Suppressor macrophage treated with lipopolysaccharide for 4 hours (primary cell): Measurements from ENCODE around the gene GNB3.

Experiments
- DNase-seq: peaks from one replicate; pipeline ENCODE4 v3.0.0-alpha.2; 2020

The GNB3 gene

DNA sequence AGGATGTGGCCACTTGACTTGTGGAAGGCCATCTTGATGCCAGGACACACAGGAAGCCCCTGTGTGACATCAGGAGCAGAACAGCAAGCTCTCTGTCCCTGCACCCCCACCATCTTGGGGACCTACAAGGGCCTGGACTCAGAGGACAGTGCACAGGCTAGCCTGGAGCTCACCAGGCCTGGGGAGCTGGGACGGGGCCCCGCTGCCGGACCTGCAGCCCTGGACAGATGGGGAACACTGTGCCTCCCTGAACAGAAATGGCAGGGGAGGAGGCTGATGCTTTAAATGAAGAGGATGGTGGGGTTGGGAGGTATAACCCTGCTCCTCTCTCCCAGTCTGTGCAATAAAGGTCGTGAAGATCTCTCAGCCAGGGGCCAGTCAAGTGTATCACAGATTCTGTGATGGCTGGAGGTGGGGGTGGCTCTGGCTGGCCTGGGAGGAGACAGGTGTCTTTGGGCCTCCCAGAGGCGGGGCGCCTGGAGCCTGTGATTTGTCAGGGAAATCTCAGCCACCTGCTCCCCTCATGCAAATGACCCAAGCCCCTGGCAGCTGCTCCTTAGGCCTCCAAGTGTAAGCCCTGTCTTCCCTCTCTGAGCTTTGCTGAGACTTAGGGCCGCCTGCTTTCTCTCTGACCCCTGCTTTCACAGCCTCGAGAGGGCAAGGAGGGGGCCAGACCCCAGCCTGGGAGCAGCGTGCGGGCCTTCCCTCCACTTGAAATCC lies 1.1 kb upstream of the GNB3 start:
- no peak for DNase-seq

- DNase-seq: no peak
These were observed 395 bp upstream of the GNB3 start for GRCh38 chr12:6840330-6840729.

DNA sequence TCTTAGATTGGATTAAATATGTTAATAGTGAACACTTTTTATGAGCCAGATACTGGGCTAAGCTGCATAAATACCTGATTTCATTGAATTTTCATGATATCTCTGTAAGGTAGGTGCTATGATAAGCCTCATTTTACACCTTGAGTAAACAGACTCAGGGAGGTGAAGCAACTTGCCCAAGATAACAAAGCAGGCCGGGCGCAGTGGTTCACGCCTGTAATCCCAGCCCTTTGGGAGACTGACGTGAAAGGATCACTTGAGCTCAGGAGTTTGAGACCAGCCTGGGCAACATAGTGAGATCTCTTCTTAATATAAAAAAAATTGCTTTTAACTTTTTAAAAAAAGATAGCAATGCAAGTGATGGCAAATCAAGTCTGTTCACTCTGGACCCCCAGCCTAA lies 1.4 kb downstream of the GNB3 start:
- DNase-seq: no peak

DNA sequence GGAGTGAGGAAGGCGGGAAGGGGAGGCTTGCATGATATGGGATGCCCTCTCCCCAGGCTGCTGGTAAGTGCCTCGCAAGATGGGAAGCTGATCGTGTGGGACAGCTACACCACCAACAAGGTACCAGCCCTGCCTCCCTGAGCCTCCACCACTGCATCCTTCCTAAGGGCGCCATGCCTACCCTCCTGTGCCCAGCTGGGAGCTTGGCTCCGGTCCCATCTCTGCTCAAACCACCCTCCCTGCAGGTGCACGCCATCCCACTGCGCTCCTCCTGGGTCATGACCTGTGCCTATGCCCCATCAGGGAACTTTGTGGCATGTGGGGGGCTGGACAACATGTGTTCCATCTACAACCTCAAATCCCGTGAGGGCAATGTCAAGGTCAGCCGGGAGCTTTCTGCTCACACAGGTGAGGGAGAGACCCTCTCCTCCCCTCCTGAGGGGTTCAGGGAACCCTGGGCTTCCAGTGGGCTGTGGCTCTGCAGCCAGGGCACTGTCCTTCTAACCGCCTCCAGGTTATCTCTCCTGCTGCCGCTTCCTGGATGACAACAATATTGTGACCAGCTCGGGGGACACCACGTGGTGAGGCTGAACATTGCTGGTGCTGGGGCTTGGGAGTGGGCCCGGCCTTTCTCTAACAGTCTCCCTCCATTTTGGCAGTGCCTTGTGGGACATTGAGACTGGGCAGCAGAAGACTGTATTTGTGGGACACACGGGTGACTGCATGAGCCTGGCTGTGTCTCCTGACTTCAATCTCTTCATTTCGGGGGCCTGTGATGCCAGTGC lies 2.6 kb downstream of the GNB3 start:
- DNase-seq: no peak

DNA sequence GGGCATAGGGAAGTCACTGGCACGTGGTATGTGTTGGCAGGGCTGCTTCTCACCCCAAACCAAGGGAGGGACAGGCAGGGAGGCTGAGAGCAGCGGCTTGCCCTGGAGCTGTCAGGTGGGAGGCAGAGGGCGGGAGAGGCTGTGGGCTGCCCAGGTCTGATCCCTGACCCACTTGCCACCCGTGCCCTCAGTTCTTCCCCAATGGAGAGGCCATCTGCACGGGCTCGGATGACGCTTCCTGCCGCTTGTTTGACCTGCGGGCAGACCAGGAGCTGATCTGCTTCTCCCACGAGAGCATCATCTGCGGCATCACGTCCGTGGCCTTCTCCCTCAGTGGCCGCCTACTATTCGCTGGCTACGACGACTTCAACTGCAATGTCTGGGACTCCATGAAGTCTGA lies 4.7 kb downstream of the GNB3 start:
- no peak for DNase-seq

- DNase-seq: no peak
These were observed 5.7 kb downstream of the GNB3 start for GRCh38 chr12:6846316-6846869.

DNA sequence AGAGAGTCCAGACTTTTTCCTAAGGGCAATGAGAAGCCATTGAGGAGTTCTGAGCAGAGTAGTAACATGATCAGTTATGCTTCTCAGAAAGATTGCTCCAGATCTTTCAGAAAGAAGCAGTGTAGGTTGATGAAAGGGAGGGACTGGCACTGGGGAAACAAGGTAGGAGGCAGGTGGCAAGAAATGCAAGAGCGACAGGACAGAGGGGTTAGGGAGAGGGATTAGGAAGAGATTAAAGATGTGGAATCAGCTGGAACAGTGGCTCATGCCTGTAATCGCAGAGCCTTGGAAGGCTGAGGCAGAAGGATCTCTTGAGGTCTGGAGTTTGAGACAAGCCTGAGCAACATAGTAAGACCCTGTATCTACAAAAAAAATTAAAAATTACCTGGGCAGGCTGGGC lies 7.0 kb downstream of the GNB3 start:
- DNase-seq: no peak

DNA sequence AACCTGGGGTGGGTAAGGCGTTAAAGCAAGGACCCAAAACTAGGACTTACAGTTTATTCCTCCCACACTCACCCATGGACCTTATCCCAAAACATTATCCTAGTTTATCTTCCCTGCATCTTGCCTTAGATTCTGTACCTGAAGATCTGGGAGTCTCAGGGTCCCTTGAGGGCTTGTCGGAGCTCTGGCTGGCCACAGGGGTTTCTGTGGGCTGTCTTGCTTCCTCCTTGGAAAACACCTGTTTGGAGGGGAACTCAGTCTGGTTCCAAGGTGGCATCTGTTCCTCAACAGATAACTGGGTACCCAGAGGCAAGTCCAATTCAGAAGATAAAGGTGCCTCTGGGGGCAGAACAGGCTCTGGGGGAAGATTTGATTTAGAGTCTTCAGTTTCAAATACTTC lies 8.7 kb downstream of the GNB3 start:
- no peak for DNase-seq

GRCh38 chr12:6849976-6850560 lies 9.3 kb downstream of the GNB3 start:
- no peak for DNase-seq

DNA sequence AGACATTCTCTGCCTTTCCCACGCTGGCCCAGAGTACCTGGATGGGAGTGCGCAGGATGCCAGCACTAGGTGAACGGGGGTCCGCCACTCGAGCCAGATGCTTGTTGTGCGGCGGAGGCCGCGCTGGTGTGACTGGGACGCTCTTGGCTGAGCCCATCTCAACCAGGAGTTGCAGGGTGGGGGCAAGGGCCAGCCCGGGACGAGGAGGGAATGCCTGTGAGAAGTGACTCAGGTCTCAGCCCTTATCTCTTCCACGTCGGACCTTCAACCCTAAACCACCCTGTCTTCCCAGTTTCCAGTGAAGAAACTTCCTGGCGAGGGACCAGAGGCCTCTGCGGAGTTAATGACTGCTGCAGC lies 10.0 kb downstream of the GNB3 start:
- DNase-seq: no peak

DNA sequence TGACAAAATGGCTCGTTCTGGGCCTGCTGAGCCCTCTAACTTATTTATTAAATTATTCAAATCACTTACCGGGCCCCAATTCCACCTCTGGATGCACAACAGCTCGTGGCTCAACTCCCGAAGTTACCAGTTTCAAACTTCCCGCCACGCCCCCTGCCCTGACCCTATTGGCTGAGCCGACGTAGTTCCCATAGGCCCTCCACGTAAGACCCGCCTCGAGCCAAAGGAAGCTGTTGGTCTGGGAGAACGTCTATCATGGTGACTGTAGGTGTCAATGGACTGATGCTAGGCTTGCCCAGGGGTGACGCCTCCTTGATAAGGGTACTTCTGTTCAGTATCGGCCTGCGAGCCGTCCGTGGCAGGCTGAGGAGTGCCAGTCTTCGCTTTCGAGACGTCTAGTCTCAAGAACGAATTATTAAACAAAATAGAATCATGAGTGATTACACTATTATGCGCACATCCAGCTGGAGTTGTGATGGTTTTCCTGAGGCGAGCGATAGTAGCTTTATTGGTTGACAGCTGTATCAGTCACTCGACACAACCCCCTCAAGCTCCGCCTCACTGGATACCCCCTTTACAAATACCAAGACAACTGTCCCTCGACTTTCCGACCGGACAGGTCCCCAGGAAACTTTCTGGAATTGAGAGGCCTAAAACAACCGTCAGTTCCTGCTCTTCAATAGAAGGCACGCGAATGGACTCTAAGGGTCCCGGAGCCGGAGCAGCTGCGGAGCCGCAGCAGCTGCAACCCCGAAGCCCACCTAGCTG lies 10.6 kb downstream of the GNB3 start, which contains the start of gene CDCA3:
CDCA3 (minus strand) TSS at position 134 of the 768 bp plus-strand sequence. CDS start 334 bp downstream, outside the sequence.
- peak; percentile 98 for DNase-seq

- DNase-seq: peak; percentile 100
These were observed 11.4 kb downstream of the GNB3 start, which contains the start of gene USP5 for GRCh38 chr12:6851921-6852650. USP5 (plus strand) TSS chr12:6852150; CDS start chr12:6852180, 30 bp downstream.

DNA sequence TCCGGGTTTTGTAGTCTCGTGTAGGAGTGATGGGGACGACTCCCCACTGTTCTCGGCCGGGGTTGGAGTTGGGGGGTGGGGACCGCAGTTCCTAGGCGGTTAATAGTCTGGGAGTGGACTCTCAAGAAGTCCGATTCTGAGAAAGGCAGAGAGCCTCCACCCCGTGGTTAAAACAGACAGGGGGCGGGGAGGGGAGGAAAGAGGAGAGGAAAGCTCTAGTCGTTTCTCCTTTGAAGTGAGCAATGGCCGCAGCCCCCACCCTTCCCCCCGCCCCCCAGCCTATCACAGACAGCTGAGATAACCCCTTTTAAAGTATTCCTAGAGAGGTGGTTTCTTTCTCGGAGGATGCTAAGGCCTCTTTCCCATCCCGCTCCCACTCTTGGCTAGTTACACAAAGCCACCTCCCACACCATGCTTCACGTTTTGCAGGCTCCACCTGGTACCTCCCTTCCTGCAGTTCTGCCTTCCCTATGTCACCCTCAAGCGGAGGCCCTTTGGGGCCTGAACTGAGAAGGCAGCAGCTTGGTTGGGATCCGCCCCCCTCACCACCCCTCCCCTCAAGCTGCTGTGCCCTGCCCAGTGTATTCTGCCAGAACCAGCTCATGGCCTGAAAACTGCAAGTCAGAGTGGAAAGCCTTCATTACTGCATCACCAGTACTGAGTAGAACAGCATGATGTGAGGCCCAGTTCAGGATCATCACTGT lies 12.1 kb downstream of the GNB3 start:
- no peak for DNase-seq

GRCh38 chr12:6853626-6854025 lies 12.9 kb downstream of the GNB3 start:
- no peak for DNase-seq

DNA sequence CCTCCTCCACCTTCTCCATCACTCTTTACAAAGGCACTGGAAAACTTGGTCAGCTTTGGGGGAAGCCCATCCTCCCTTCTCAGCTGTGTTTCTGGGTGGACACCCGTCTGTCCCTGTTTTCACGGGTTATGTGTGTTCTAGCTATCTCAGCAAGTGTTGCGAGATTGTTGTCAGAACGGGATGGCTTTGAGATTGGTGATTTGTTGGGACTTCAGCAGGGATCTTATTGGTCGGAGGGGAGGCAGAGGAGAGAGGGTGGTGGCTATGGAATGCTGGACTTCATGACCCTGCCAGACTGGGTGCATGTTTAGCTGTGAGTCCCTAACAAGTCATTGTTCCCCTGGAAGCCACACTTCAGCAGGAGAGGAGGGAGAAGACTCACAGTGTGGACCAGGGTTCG lies 13.3 kb downstream of the GNB3 start:
- DNase-seq: no peak

DNA sequence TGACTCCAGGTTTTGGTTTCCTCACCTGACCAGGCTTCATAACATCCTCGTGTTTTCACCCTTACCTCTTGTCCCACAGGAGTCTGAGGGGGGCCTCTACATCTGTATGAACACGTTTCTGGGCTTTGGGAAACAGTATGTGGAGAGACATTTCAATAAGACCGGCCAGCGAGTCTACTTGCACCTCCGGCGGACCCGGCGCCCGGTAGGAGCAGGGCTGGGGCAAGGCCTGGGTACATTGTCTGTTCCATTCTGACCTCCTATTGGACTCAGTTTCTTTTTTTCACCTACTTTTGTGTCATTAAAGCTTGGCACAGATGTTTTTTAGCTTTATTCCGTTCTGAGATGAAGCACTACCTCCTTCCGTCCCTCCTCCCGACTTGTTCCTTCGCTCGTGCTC lies 14.6 kb downstream of the GNB3 start:
- DNase-seq: no peak

GRCh38 chr12:6858799-6859198 lies 18.1 kb downstream of the GNB3 start:
- DNase-seq: no peak

GRCh38 chr12:6860116-6860515 lies 19.4 kb downstream of the GNB3 start:
- DNase-seq: no peak

- no peak for DNase-seq
These were observed 20.2 kb downstream of the GNB3 start for GRCh38 chr12:6860942-6861341.

DNA sequence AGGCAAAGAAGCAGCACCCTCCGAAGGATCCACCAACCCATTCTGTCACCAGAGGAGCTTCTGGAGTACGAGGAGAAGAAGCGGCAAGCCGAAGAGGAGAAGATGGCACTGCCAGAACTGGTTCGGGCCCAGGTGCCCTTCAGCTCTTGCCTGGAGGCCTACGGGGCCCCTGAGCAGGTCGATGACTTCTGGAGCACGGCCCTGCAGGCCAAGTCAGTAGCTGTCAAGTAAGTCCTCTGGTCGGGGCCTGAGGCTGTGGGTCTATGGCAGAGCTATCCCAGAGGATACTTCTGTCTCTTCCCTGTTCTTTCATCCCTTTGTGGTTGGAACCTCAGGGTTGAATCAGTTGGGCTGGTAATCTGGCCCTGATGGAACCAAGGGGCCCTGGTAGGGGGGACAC lies 20.7 kb downstream of the GNB3 start:
- DNase-seq: no peak

- DNase-seq: no peak
These were observed 22.3 kb downstream of the GNB3 start for GRCh38 chr12:6863033-6863432.
